ENCODE results near the gene SEC22A.
A peak's percentile ranks its signal among the peaks of the same experiment; 100 is the strongest.

SEC22A gene

GRCh38 chr3:123283657-123284398 is 82.1 kb downstream of the SEC22A start:
- no peak for DNase-seq (ENCODE audit: insufficient read length, low spot score)
- no peak for TF ChIP-seq POLR2A (IDR thresholded peaks at IDR 0.05; ENCODE audit: low read depth, low read length)
- no peak for FAIRE-seq

GRCh38 chr3:123284399-123285010 is 82.8 kb downstream of the SEC22A start:
- FAIRE-seq (no peak), DNase-seq (ENCODE audit: insufficient read length, low spot score) (no peak)
- TF ChIP-seq POLR2A (IDR thresholded peaks at IDR 0.05; ENCODE audit: low read depth, low read length) = no peak

GRCh38 chr3:123285066-123285465 is 83.3 kb downstream of the SEC22A start:
- no peak for DNase-seq (ENCODE audit: insufficient read length, low spot score)
- TF ChIP-seq POLR2A (IDR thresholded peaks at IDR 0.05; ENCODE audit: low read depth, low read length) = no peak
- FAIRE-seq = no peak

GRCh38 chr3:123285479-123285878 is 83.7 kb downstream of the SEC22A start:
- TF ChIP-seq POLR2A (IDR thresholded peaks at IDR 0.05; ENCODE audit: low read depth, low read length) = no peak
- DNase-seq (ENCODE audit: insufficient read length, low spot score) = no peak
- no peak for FAIRE-seq

- TF ChIP-seq POLR2A (IDR thresholded peaks at IDR 0.05; ENCODE audit: low read depth, low read length) = no peak
- DNase-seq (ENCODE audit: insufficient read length, low spot score) = no peak
- no peak for FAIRE-seq
Observed at GRCh38 chr3:123285931-123286307, 84.2 kb downstream of the SEC22A start.

- no peak for FAIRE-seq
- TF ChIP-seq POLR2A (IDR thresholded peaks at IDR 0.05; ENCODE audit: low read depth, low read length) = no peak
- peak; percentile 86 for DNase-seq (ENCODE audit: insufficient read length, low spot score)
Observed at GRCh38 chr3:123286308-123287023, 84.7 kb downstream of the SEC22A start.

GRCh38 chr3:123287051-123287961 is 85.6 kb downstream of the SEC22A start:
- no peak for FAIRE-seq
- DNase-seq (ENCODE audit: insufficient read length, low spot score) = no peak
- no peak for TF ChIP-seq POLR2A (IDR thresholded peaks at IDR 0.05; ENCODE audit: low read depth, low read length)

GRCh38 chr3:123287962-123288302 is 86.2 kb downstream of the SEC22A start:
- TF ChIP-seq POLR2A (IDR thresholded peaks at IDR 0.05; ENCODE audit: low read depth, low read length) = no peak
- FAIRE-seq = no peak
- DNase-seq (ENCODE audit: insufficient read length, low spot score) = no peak

- FAIRE-seq (no peak), DNase-seq (ENCODE audit: insufficient read length, low spot score) (no peak)
- TF ChIP-seq POLR2A (IDR thresholded peaks at IDR 0.05; ENCODE audit: low read depth, low read length) = no peak
Observed at GRCh38 chr3:123289391-123290106, 87.8 kb downstream of the SEC22A start.

GRCh38 chr3:123290107-123290930 is 88.6 kb downstream of the SEC22A start:
- no peak for TF ChIP-seq POLR2A (IDR thresholded peaks at IDR 0.05; ENCODE audit: low read depth, low read length)
- no peak for DNase-seq (ENCODE audit: insufficient read length, low spot score)
- FAIRE-seq = no peak

- no peak for TF ChIP-seq POLR2A (IDR thresholded peaks at IDR 0.05; ENCODE audit: low read depth, low read length)
Observed at GRCh38 chr3:123290962-123291361, 89.2 kb downstream of the SEC22A start.

GRCh38 chr3:123291404-123291803 is 89.7 kb downstream of the SEC22A start:
- DNase-seq (ENCODE audit: insufficient read length, low spot score) (no peak), FAIRE-seq (no peak)
- no peak for TF ChIP-seq POLR2A (IDR thresholded peaks at IDR 0.05; ENCODE audit: low read depth, low read length)

More at GRCh38 chr3:123290962-123291361, 89.2 kb downstream of the SEC22A start:
- no peak for FAIRE-seq
- no peak for DNase-seq (ENCODE audit: insufficient read length, low spot score)
